MM.1S (cell line): ENCODE results near the gene LARGE2.
A peak's percentile ranks its signal among the peaks of the same experiment; 100 is the strongest.

Experiments used
- DNase-seq: peaks from one replicate; pipeline ENCODE4 v3.0.0-alpha.2; 2015
- H2AFZ ChIP-seq: fragments of 300-600 bp; sonication (generic); 2 replicates; pipeline ENCODE4 v1.6.0; 2016; ENCODE audit warnings: antibody characterized with exemption, low read length
- H3F3A ChIP-seq: fragments of 300-600 bp; sonication (generic); 2 replicates; pipeline ENCODE4 v1.6.1; 2016; ENCODE audit warnings: mild to moderate bottlenecking, antibody characterized with exemption, low read length, moderate library complexity, mixed read lengths; ENCODE audit not compliant: insufficient read depth
- H3K27ac ChIP-seq: fragments of 300-600 bp; sonication (generic); 2 replicates; pipeline ENCODE4 v1.5.1; 2016; ENCODE audit warnings: mild to moderate bottlenecking, low read length
- H3K27me3 ChIP-seq: fragments of 300-600 bp; sonication (generic); replicated peaks from 2 replicates; pipeline ENCODE4 v1.6.0; 2016; ENCODE audit warnings: low read length; ENCODE audit not compliant: insufficient read depth
- H3K36me3 ChIP-seq: fragments of 300-600 bp; sonication (generic); replicated peaks from 2 replicates; pipeline ENCODE4 v1.6.1; 2016; ENCODE audit warnings: mild to moderate bottlenecking, low read length, mixed read lengths; ENCODE audit not compliant: insufficient read depth
- H3K4me1 ChIP-seq: fragments of 300-600 bp; sonication (generic); 2 replicates; pipeline ENCODE4 v1.6.1; 2016; ENCODE audit warnings: low read length, mixed read lengths
- H3K4me2 ChIP-seq: fragments of 300-600 bp; sonication (generic); 2 replicates; pipeline ENCODE4 v1.6.0; 2016; ENCODE audit warnings: low read depth, low read length
- H3K4me3 ChIP-seq: fragments of 300-600 bp; sonication (generic); 2 replicates; pipeline ENCODE4 v1.5.1; 2016; ENCODE audit warnings: low read length, mixed read lengths
- H3K79me2 ChIP-seq: fragments of 300-600 bp; sonication (generic); 2 replicates; pipeline ENCODE4 v1.6.1; 2016; ENCODE audit warnings: mixed run types, low read length, mixed read lengths
- H3K9ac ChIP-seq: fragments of 300-600 bp; sonication (generic); 2 replicates; pipeline ENCODE4 v1.6.1; 2016; ENCODE audit warnings: low read length, mixed read lengths
- H3K9me2 ChIP-seq: fragments of 300-600 bp; sonication (generic); replicated peaks from 2 replicates; pipeline ENCODE4 v1.6.1; 2016; ENCODE audit warnings: mild to moderate bottlenecking, low read length, mixed read lengths; ENCODE audit not compliant: insufficient read depth
- H3K9me3 ChIP-seq: fragments of 300-600 bp; sonication (generic); replicated peaks from 2 replicates; pipeline ENCODE4 v1.6.1; 2016; ENCODE audit warnings: mild to moderate bottlenecking, low read length, mixed read lengths; ENCODE audit not compliant: insufficient read depth
- H4K20me1 ChIP-seq: fragments of 300-600 bp; sonication (generic); 2 replicates; pipeline ENCODE4 v1.6.1; 2016; ENCODE audit warnings: mild to moderate bottlenecking, low read length, moderate library complexity, mixed read lengths; ENCODE audit not compliant: insufficient read depth
- CTCF ChIP-seq: fragments of 300-600 bp; sonication (generic); IDR thresholded peaks from 2 replicates; pipeline ENCODE4 v1.5.1; 2016; ENCODE audit warnings: antibody characterized with exemption, low read length, mixed read lengths
- EZH2 ChIP-seq: fragments of 300-600 bp; sonication (generic); optimal IDR thresholded peaks from 2 replicates; pipeline ENCODE3; 2017; ENCODE audit warnings: low read depth, mild to moderate bottlenecking, antibody characterized with exemption, low read length, mixed read lengths
- EZH2phosphoT487 ChIP-seq: fragments of 300-600 bp; sonication (generic); IDR thresholded peaks from 2 replicates; pipeline ENCODE4 v1.6.1; 2018; ENCODE audit warnings: antibody characterized with exemption, low read length

LARGE2 gene

GRCh38 chr11:45918331-45918941 lies 4.0 kb upstream of the LARGE2 start:
- Histone ChIP-seq H4K20me1 (no peaks in the 10 kb centered on the region), H3K4me1 (peaks cover 14% of the 10 kb centered on the region)

GRCh38 chr11:45918962-45919675 lies 3.3 kb upstream of the LARGE2 start:
- Histone ChIP-seq H3K4me2 (peak overlapping the region; percentile 99; the same call in 1 of the 2 replicates), H3K27ac (peak overlapping the region; percentile 88; the same call in 1 of the 2 replicates)

More at GRCh38 chr11:45918331-45918941, 4.0 kb upstream of the LARGE2 start:
- H3K9me3 ChIP-seq = no peaks in the 10 kb centered on the region
- H3F3A ChIP-seq = peaks cover 18% of the 10 kb centered on the region
- H3K4me2 ChIP-seq = peak overlapping the region; percentile 99
- peak overlapping the region; percentile 88; the same call in 1 of the 2 replicates for H3K27ac ChIP-seq
- peak overlapping the region; percentile 85 for H3K9ac ChIP-seq
- peak overlapping the region; percentile 96 for H2AFZ ChIP-seq
- H3K9me2 ChIP-seq = no peaks in the 10 kb centered on the region
- peak; percentile 75 for DNase-seq
- no peak for TF ChIP-seq EZH2phosphoT487
- no peak for TF ChIP-seq CTCF
- no peak for TF ChIP-seq EZH2
- H3K4me3 ChIP-seq = peak overlapping the region; percentile 95
- H3K27me3 ChIP-seq = peaks cover 4% of the 10 kb centered on the region; the same call in 1 of the 2 replicates
- peaks cover 22% of the 10 kb centered on the region for H3K79me2 ChIP-seq
- H3K36me3 ChIP-seq = no peaks in the 10 kb centered on the region

GRCh38 chr11:45919806-45920530 lies 2.5 kb upstream of the LARGE2 start:
- Histone ChIP-seq H3K4me2 (no peak overlapping the region), H3K9ac (no peak overlapping the region)

More at GRCh38 chr11:45918962-45919675, 3.3 kb upstream of the LARGE2 start:
- H2AFZ ChIP-seq = peak overlapping the region; percentile 96
- H3K4me3 ChIP-seq = peak overlapping the region; percentile 95
- H3K9me3 ChIP-seq = no peaks in the 10 kb centered on the region
- TF ChIP-seq EZH2 = no peak
- TF ChIP-seq CTCF = no peak
- TF ChIP-seq EZH2phosphoT487 = no peak
- H3K9me2 ChIP-seq = no peaks in the 10 kb centered on the region
- H3K79me2 ChIP-seq = peaks cover 22% of the 10 kb centered on the region
- no peak overlapping the region; the same call in 1 of the 2 replicates for H3K9ac ChIP-seq
- peaks cover 7% of the 10 kb centered on the region; the same call in 1 of the 2 replicates for H3K27me3 ChIP-seq
- peaks cover 14% of the 10 kb centered on the region for H3K4me1 ChIP-seq
- no peak for DNase-seq
- no peaks in the 10 kb centered on the region for H3K36me3 ChIP-seq
- no peaks in the 10 kb centered on the region for H4K20me1 ChIP-seq
- H3F3A ChIP-seq = peaks cover 18% of the 10 kb centered on the region

More at GRCh38 chr11:45919806-45920530, 2.5 kb upstream of the LARGE2 start:
- H3K27me3 ChIP-seq = peaks cover 13% of the 10 kb centered on the region; the same call in 1 of the 2 replicates
- H3K79me2 ChIP-seq = peaks cover 22% of the 10 kb centered on the region
- H3K4me3 ChIP-seq = no peak overlapping the region
- H3K36me3 ChIP-seq = no peaks in the 10 kb centered on the region
- no peaks in the 10 kb centered on the region for H3K9me3 ChIP-seq
- no peak overlapping the region for H2AFZ ChIP-seq
- TF ChIP-seq EZH2 (no peak), CTCF (no peak), EZH2phosphoT487 (no peak)
- no peak for DNase-seq
- H3K4me1 ChIP-seq = peaks cover 14% of the 10 kb centered on the region
- H3K9me2 ChIP-seq = no peaks in the 10 kb centered on the region
- no peak overlapping the region for H3K27ac ChIP-seq
- no peaks in the 10 kb centered on the region for H4K20me1 ChIP-seq
- peaks cover 18% of the 10 kb centered on the region for H3F3A ChIP-seq
